MM.1S (cell line): ENCODE data around the gene LIN28B.

Source experiments
- DNase-seq: peaks from one replicate; pipeline ENCODE4 v3.0.0-alpha.2; 2015
- H2AFZ ChIP-seq: fragments of 300-600 bp; sonication (generic); 2 replicates; pipeline ENCODE4 v1.6.0; 2016; ENCODE audit warnings: antibody characterized with exemption, low read length
- H3F3A ChIP-seq: fragments of 300-600 bp; sonication (generic); 2 replicates; pipeline ENCODE4 v1.6.1; 2016; ENCODE audit warnings: mild to moderate bottlenecking, antibody characterized with exemption, low read length, moderate library complexity, mixed read lengths; ENCODE audit not compliant: insufficient read depth
- H3K27ac ChIP-seq: fragments of 300-600 bp; sonication (generic); 2 replicates; pipeline ENCODE4 v1.5.1; 2016; ENCODE audit warnings: mild to moderate bottlenecking, low read length
- H3K27me3 ChIP-seq: fragments of 300-600 bp; sonication (generic); replicated peaks from 2 replicates; pipeline ENCODE4 v1.6.0; 2016; ENCODE audit warnings: low read length; ENCODE audit not compliant: insufficient read depth
- H3K36me3 ChIP-seq: fragments of 300-600 bp; sonication (generic); replicated peaks from 2 replicates; pipeline ENCODE4 v1.6.1; 2016; ENCODE audit warnings: mild to moderate bottlenecking, low read length, mixed read lengths; ENCODE audit not compliant: insufficient read depth
- H3K4me1 ChIP-seq: fragments of 300-600 bp; sonication (generic); 2 replicates; pipeline ENCODE4 v1.6.1; 2016; ENCODE audit warnings: low read length, mixed read lengths
- H3K4me2 ChIP-seq: fragments of 300-600 bp; sonication (generic); 2 replicates; pipeline ENCODE4 v1.6.0; 2016; ENCODE audit warnings: low read depth, low read length
- H3K4me3 ChIP-seq: fragments of 300-600 bp; sonication (generic); 2 replicates; pipeline ENCODE4 v1.5.1; 2016; ENCODE audit warnings: low read length, mixed read lengths
- H3K79me2 ChIP-seq: fragments of 300-600 bp; sonication (generic); 2 replicates; pipeline ENCODE4 v1.6.1; 2016; ENCODE audit warnings: mixed run types, low read length, mixed read lengths
- H3K9ac ChIP-seq: fragments of 300-600 bp; sonication (generic); 2 replicates; pipeline ENCODE4 v1.6.1; 2016; ENCODE audit warnings: low read length, mixed read lengths
- H3K9me2 ChIP-seq: fragments of 300-600 bp; sonication (generic); replicated peaks from 2 replicates; pipeline ENCODE4 v1.6.1; 2016; ENCODE audit warnings: mild to moderate bottlenecking, low read length, mixed read lengths; ENCODE audit not compliant: insufficient read depth
- H3K9me3 ChIP-seq: fragments of 300-600 bp; sonication (generic); replicated peaks from 2 replicates; pipeline ENCODE4 v1.6.1; 2016; ENCODE audit warnings: mild to moderate bottlenecking, low read length, mixed read lengths; ENCODE audit not compliant: insufficient read depth
- H4K20me1 ChIP-seq: fragments of 300-600 bp; sonication (generic); 2 replicates; pipeline ENCODE4 v1.6.1; 2016; ENCODE audit warnings: mild to moderate bottlenecking, low read length, moderate library complexity, mixed read lengths; ENCODE audit not compliant: insufficient read depth
- CTCF ChIP-seq: fragments of 300-600 bp; sonication (generic); IDR thresholded peaks from 2 replicates; pipeline ENCODE4 v1.5.1; 2016; ENCODE audit warnings: antibody characterized with exemption, low read length, mixed read lengths
- EZH2 ChIP-seq: fragments of 300-600 bp; sonication (generic); optimal IDR thresholded peaks from 2 replicates; pipeline ENCODE3; 2017; ENCODE audit warnings: low read depth, mild to moderate bottlenecking, antibody characterized with exemption, low read length, mixed read lengths
- EZH2phosphoT487 ChIP-seq: fragments of 300-600 bp; sonication (generic); IDR thresholded peaks from 2 replicates; pipeline ENCODE4 v1.6.1; 2018; ENCODE audit warnings: antibody characterized with exemption, low read length

LIN28B gene

GRCh38 chr6:105121981-105122380 lies 165.1 kb downstream of the LIN28B start:
- no peaks in the 10 kb centered on the region for H4K20me1 ChIP-seq
- H3K27me3 ChIP-seq = no peaks in the 10 kb centered on the region
- H3F3A ChIP-seq = no peaks in the 10 kb centered on the region
- no peaks in the 10 kb centered on the region for H3K36me3 ChIP-seq
- no peak overlapping the region for H3K4me2 ChIP-seq
- H3K4me1 ChIP-seq = no peaks in the 10 kb centered on the region
- no peaks in the 10 kb centered on the region for H3K79me2 ChIP-seq
- no peaks in the 10 kb centered on the region for H3K9me3 ChIP-seq
- no peak overlapping the region for H3K9ac ChIP-seq
- H3K4me3 ChIP-seq = no peak overlapping the region
- H2AFZ ChIP-seq = no peak overlapping the region
- TF ChIP-seq EZH2phosphoT487 (no peak), CTCF (no peak)
- no peaks in the 10 kb centered on the region for H3K9me2 ChIP-seq
- no peak for DNase-seq
- H3K27ac ChIP-seq = no peak overlapping the region

GRCh38 chr6:105122717-105123116 lies 165.8 kb downstream of the LIN28B start:
- Histone ChIP-seq H3F3A (no peaks in the 10 kb centered on the region), H3K36me3 (no peaks in the 10 kb centered on the region), H3K9ac (no peak overlapping the region), H2AFZ (no peak overlapping the region), H3K4me2 (no peak overlapping the region), H3K4me3 (no peak overlapping the region), H3K9me3 (no peaks in the 10 kb centered on the region), H4K20me1 (no peaks in the 10 kb centered on the region), H3K9me2 (no peaks in the 10 kb centered on the region), H3K27ac (no peak overlapping the region), H3K27me3 (no peaks in the 10 kb centered on the region), H3K79me2 (no peaks in the 10 kb centered on the region), H3K4me1 (no peaks in the 10 kb centered on the region)
- TF ChIP-seq EZH2 = no peak
- no peak for TF ChIP-seq EZH2phosphoT487
- TF ChIP-seq CTCF = no peak
- DNase-seq = no peak
